ENCODE measurements around the gene AK2.

The AK2 gene

DNA sequence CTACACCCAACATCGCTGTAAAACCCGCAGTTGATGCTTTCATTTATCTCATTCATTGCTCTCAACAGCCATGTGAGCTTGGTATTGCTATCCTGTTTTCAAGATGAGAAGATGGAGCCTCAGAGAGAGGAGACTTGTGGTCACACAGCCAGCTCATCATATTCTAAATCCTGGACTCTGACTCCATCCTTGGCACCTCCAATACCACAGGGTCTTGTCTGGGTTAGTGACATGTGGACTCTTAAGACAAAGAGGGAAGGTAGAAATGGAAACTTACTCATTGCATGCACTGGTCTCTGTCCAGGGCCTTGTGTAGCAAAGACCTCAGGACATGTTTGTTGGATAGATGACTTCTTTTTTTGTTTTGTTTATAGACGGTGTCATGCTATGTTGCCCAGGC lies 65.1 kb downstream of the AK2 start:
- TF ChIP-seq, protein P1, sequence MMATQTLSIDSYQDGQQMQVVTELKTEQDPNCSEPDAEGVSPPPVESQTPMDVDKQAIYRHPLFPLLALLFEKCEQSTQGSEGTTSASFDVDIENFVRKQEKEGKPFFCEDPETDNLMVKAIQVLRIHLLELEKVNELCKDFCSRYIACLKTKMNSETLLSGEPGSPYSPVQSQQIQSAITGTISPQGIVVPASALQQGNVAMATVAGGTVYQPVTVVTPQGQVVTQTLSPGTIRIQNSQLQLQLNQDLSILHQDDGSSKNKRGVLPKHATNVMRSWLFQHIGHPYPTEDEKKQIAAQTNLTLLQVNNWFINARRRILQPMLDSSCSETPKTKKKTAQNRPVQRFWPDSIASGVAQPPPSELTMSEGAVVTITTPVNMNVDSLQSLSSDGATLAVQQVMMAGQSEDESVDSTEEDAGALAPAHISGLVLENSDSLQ (IDR thresholded peaks at IDR 0.05) = no peak
- no peak for TF ChIP-seq FOXM1 (IDR thresholded peaks at IDR 0.05; ENCODE audit: borderline replicate concordance)
- no peak for TF ChIP-seq NFRKB (IDR thresholded peaks at IDR 0.05)
- no peak for TF ChIP-seq SP1 (IDR thresholded peaks at IDR 0.05)
- ChIA-PET CTCF (no interaction called here), POLR2A (interaction anchor here (1.6 kb wide), 1 partner anchor 13 kb away, joined by 5 read pairs; no protein-coding TSS in a partner anchor)
- no peak for DNase-seq (ENCODE audit: extremely low spot score)

DNA sequence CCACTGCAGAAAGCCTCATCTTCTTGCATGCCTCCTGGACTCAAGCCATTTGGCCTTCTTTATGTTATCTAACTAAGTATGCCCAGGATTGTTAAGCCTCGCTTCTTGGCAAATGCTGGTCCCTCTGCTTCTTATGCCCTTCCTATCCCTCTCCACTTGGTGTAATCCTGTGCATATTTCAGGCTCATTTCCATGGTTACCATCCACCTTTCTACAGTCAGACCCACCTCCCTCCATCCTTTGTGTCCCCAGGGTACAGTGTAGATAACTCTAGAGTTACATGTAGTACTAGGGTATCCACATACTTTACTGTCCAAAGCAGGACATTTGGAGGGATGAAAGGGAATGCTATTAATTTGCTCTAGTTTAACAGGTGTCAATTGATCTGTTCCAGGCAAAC lies 65.5 kb downstream of the AK2 start:
- CTCF ChIA-PET = no interaction called here
- no peak for TF ChIP-seq FOXK2 (IDR thresholded peaks at IDR 0.05)
- no peak for TF ChIP-seq ARNT (IDR thresholded peaks at IDR 0.05)
- TF ChIP-seq HDGF (IDR thresholded peaks at IDR 0.05; ENCODE audit: borderline replicate concordance) = no peak
- no peak for TF ChIP-seq LEF1 (IDR thresholded peaks at IDR 0.05; ENCODE audit: borderline replicate concordance)
- no peak for TF ChIP-seq TARDBP (IDR thresholded peaks at IDR 0.05)
- no peak for TF ChIP-seq FOXA1 (IDR thresholded peaks at IDR 0.05)
- TF ChIP-seq, protein P1 (IDR thresholded peaks at IDR 0.05) = no peak
- TF ChIP-seq BHLHE40 (IDR thresholded peaks at IDR 0.05; ENCODE audit: borderline replicate concordance) = no peak
- no peak for TF ChIP-seq L3MBTL2 (conservative IDR thresholded peaks at IDR 0.05)
- no peak for TF ChIP-seq CTBP1 (IDR thresholded peaks at IDR 0.05; ENCODE audit: borderline replicate concordance)
- TF ChIP-seq FOXM1 (IDR thresholded peaks at IDR 0.05; ENCODE audit: borderline replicate concordance) = no peak
- TF ChIP-seq ELF4 (IDR thresholded peaks at IDR 0.05) = no peak
- no peak for TF ChIP-seq NFRKB (IDR thresholded peaks at IDR 0.05)
- TF ChIP-seq SUZ12 (IDR thresholded peaks at IDR 0.05) = no peak
- no peak for TF ChIP-seq SP1 (IDR thresholded peaks at IDR 0.05)
- no peak for TF ChIP-seq ZNF384 (IDR thresholded peaks at IDR 0.05)

DNA sequence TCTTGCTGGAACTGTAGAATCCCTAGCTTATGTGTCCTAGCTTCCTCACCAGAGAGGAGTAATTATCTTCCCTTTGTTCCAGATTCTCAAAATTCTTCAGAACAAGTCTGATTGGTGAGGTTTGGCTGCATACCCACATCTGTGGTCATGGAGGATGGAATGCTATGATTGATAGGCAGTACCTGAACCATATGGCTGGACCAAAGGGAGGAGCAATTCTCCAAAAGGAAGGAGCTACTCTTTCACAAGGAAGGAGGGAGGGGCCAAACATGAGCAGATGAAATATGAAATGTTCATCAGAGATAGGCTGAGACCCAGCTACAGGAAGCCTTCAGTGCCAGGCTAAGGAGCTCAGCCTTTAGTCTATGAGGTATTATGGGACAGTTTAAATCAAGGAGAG lies 67.1 kb downstream of the AK2 start:
- POLR2A ChIA-PET = no interaction called here
- CTCF ChIA-PET = no interaction called here

More for the DNA sequence above, 65.5 kb downstream of the AK2 start:
- no peak for DNase-seq (ENCODE audit: extremely low spot score)
- POLR2A ChIA-PET = no interaction called here

DNA sequence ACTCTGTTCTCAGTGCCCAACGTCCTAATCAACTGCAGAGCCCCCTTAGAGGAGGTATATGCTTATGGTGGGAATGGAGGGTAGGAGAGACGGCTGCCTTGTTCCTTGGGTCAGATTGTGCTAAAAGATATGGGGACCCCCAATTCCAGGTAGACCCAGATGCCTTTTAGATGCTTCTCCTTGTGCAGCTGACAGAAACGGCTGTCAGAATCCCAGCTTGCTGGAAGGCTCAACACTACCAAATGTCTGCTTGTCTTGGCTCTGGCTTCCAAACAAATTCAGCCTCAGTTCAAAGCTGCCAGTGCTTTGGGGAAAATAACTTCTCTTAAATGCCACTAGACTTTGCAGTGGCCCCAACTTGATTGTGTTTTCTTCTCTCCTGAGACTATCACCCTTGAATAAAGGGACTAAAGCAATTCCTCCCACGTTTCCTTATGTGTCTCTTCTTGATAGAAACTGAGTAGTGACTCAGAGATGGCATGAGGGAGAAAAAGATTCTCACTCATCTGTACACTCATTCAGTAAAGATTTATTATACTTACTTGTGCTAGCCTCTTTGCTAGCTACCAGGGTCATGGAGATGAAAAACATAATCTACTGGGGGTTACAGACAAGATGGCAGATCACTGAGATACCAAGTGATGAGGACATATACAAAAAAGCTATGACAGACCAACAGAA lies 68.7 kb downstream of the AK2 start:
- no peak for TF ChIP-seq FOXA1 (IDR thresholded peaks at IDR 0.05)
- TF ChIP-seq LEF1 (IDR thresholded peaks at IDR 0.05; ENCODE audit: borderline replicate concordance) = no peak
- no peak for TF ChIP-seq FOXK2 (IDR thresholded peaks at IDR 0.05)
- TF ChIP-seq SUZ12 (IDR thresholded peaks at IDR 0.05) = no peak
- no peak for TF ChIP-seq FOXM1 (IDR thresholded peaks at IDR 0.05; ENCODE audit: borderline replicate concordance)
- TF ChIP-seq ZNF384 (IDR thresholded peaks at IDR 0.05) = no peak
- TF ChIP-seq TARDBP (IDR thresholded peaks at IDR 0.05) = no peak
- no peak for TF ChIP-seq BHLHE40 (IDR thresholded peaks at IDR 0.05; ENCODE audit: borderline replicate concordance)
- TF ChIP-seq, protein P1 (IDR thresholded peaks at IDR 0.05) = no peak
- no peak for TF ChIP-seq L3MBTL2 (conservative IDR thresholded peaks at IDR 0.05)
- no peak for TF ChIP-seq HDGF (IDR thresholded peaks at IDR 0.05; ENCODE audit: borderline replicate concordance)
- no peak for TF ChIP-seq SP1 (IDR thresholded peaks at IDR 0.05)
- TF ChIP-seq NFRKB (IDR thresholded peaks at IDR 0.05) = no peak
- no peak for TF ChIP-seq ARNT (IDR thresholded peaks at IDR 0.05)
- no peak for TF ChIP-seq CTBP1 (IDR thresholded peaks at IDR 0.05; ENCODE audit: borderline replicate concordance)
- TF ChIP-seq ELF4 (IDR thresholded peaks at IDR 0.05) = no peak
- DNase-seq (ENCODE audit: extremely low spot score) = no peak
- POLR2A ChIA-PET = interaction anchor here (1.3 kb wide), 2 partner anchors 10 to 30 kb away, joined by 3 to 4 read pairs; no protein-coding TSS in a partner anchor
- CTCF ChIA-PET = interaction anchor here (0.6 to 0.7 kb wide), 2 partner anchors 75 to 543 kb away, joined by 4 to 6 read pairs; no protein-coding TSS in a partner anchor

More for the DNA sequence above, 67.1 kb downstream of the AK2 start:
- TF ChIP-seq TARDBP (IDR thresholded peaks at IDR 0.05) = no peak
- no peak for TF ChIP-seq SP1 (IDR thresholded peaks at IDR 0.05)
- TF ChIP-seq FOXA1 (IDR thresholded peaks at IDR 0.05) = no peak
- no peak for TF ChIP-seq NFRKB (IDR thresholded peaks at IDR 0.05)
- no peak for TF ChIP-seq SUZ12 (IDR thresholded peaks at IDR 0.05)
- no peak for TF ChIP-seq FOXM1 (IDR thresholded peaks at IDR 0.05; ENCODE audit: borderline replicate concordance)
- no peak for TF ChIP-seq BHLHE40 (IDR thresholded peaks at IDR 0.05; ENCODE audit: borderline replicate concordance)
- DNase-seq (ENCODE audit: extremely low spot score) = no peak

DNA sequence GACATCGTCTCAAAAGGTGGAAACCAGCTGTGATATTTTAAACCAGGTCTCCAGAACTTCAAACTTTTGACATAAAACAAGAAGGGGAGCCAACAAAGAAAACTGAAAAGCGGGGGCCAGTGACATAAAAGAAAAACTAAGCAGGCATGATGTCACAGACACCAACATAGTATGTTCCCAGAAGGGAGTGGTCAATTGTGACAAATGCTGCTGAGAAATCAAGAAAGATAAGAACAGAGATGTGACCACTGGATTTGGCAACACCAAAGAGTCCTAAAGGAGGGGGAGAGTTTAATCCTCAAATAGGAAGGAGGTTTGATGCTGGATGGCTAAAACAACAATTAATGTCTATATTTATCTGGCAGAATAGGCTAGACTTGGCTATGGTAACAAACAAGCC lies 69.8 kb downstream of the AK2 start:
- TF ChIP-seq LEF1 (IDR thresholded peaks at IDR 0.05; ENCODE audit: borderline replicate concordance) = no peak
- no peak for TF ChIP-seq ELF4 (IDR thresholded peaks at IDR 0.05)
- no peak for TF ChIP-seq ZNF384 (IDR thresholded peaks at IDR 0.05)
- no peak for TF ChIP-seq FOXA1 (IDR thresholded peaks at IDR 0.05)
- no peak for TF ChIP-seq SUZ12 (IDR thresholded peaks at IDR 0.05)
- TF ChIP-seq BHLHE40 (IDR thresholded peaks at IDR 0.05; ENCODE audit: borderline replicate concordance) = no peak
- no peak for TF ChIP-seq FOXK2 (IDR thresholded peaks at IDR 0.05)
- TF ChIP-seq ARNT (IDR thresholded peaks at IDR 0.05) = no peak
- no peak for TF ChIP-seq L3MBTL2 (conservative IDR thresholded peaks at IDR 0.05)
- TF ChIP-seq CTBP1 (IDR thresholded peaks at IDR 0.05; ENCODE audit: borderline replicate concordance) = no peak
- TF ChIP-seq, protein P1 (IDR thresholded peaks at IDR 0.05) = no peak
- TF ChIP-seq SP1 (IDR thresholded peaks at IDR 0.05) = no peak
- no peak for TF ChIP-seq TARDBP (IDR thresholded peaks at IDR 0.05)
- no peak for TF ChIP-seq NFRKB (IDR thresholded peaks at IDR 0.05)
- no peak for TF ChIP-seq FOXM1 (IDR thresholded peaks at IDR 0.05; ENCODE audit: borderline replicate concordance)
- no peak for TF ChIP-seq HDGF (IDR thresholded peaks at IDR 0.05; ENCODE audit: borderline replicate concordance)
- POLR2A ChIA-PET = interaction anchor here (1.3 kb wide), 1 partner anchor 11 kb away, joined by 3 read pairs; no protein-coding TSS in a partner anchor
- CTCF ChIA-PET = no interaction called here

More for the DNA sequence above, 69.8 kb downstream of the AK2 start:
- no peak for DNase-seq (ENCODE audit: extremely low spot score)
